ENCODE results near the gene SYP.
"Not testable (repeated sequence)": the region's sequence is repeated elsewhere in the genome, so short reads cannot be mapped to it uniquely, and the experiment has no call there.

Gene SYP

DNA sequence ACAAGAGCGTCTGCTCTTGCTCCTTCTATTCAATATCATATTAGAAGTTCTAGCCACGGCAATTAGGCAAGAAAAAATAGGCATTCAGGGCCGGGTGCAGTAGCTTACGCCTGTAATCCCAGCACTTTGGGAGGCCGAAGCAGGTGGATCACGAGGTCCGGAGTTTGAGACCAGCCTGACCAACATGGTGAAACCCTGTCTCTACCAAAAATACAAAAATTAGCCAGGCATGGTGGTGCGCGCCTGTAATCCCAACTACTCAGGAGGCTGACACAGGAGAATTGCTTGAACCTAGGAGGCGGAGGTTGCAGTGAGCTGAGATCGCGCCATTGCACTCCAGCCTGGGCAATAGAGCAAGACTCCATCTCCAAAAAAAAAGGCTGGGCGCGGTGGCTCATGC, 50.7 kb downstream of the SYP start:
- H3K27ac Mint-ChIP-seq, H3K9me3 Mint-ChIP-seq, H3K36me3 Mint-ChIP-seq, H3K4me1 Mint-ChIP-seq, H3K27me3 Mint-ChIP-seq, H3K4me3 Mint-ChIP-seq: not testable (repeated sequence)

DNA sequence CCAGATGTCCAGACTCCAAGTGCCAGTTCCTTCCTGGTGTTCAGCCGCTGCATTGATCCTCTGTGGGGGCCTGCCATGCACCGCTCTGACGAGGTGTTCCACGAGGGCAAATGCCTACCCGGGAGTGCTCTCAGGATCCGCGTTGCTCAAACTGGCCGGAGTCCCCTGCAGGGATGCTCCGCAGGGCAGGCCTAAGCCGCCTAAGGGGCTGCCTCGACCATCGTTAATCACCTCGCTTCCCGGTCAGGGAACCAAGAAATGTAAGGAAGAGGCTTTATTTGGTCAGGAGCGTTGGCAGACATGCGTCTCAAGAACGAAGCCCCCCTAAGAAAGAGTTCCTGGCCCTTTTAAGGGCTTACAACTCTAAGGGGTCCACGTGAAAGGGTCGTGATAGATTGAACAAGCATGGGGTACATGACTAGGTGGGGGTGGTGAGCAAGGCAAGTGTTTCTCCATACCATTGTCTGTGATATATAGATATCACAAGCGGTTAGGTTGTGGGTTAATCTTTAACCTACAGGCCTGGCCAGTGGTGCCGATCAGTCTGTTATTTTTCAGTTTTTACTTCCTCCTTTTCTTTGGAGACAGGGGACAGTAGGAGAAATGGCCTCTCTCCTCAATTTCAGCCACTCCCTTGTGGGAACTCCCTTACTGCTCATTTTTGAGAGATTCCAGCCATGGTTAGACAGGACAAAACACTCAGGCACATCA, 51.4 kb downstream of the SYP start:
- not testable (repeated sequence) for H3K36me3 Mint-ChIP-seq, H3K27me3 Mint-ChIP-seq, H3K27ac Mint-ChIP-seq, H3K4me3 Mint-ChIP-seq, H3K9me3 Mint-ChIP-seq, H3K4me1 Mint-ChIP-seq

GRCh38 chrX:49147936-49148335, 52.1 kb downstream of the SYP start:
- H3K9me3 Mint-ChIP-seq, result no peaks in the 10 kb centered on the region
- H3K4me1 Mint-ChIP-seq, result peaks cover 3% of the 10 kb centered on the region
- no peaks in the 10 kb centered on the region for H3K27me3 Mint-ChIP-seq
- H3K4me3 Mint-ChIP-seq, result no peak overlapping the region
- H3K36me3 Mint-ChIP-seq, result peaks cover 1% of the 10 kb centered on the region
- H3K27ac Mint-ChIP-seq, result no peak overlapping the region

- H3K9me3 Mint-ChIP-seq, result no peaks in the 10 kb centered on the region
- no peak overlapping the region for H3K27ac Mint-ChIP-seq
- H3K4me1 Mint-ChIP-seq, result peaks cover 3% of the 10 kb centered on the region
- no peaks in the 10 kb centered on the region for H3K27me3 Mint-ChIP-seq
- H3K36me3 Mint-ChIP-seq, result peaks cover 1% of the 10 kb centered on the region
- no peak overlapping the region for H3K4me3 Mint-ChIP-seq
Observed at GRCh38 chrX:49147282-49147681, 52.7 kb downstream of the SYP start.

- H3K9me3 Mint-ChIP-seq, H3K36me3 Mint-ChIP-seq, H3K4me1 Mint-ChIP-seq, H3K27me3 Mint-ChIP-seq, H3K27ac Mint-ChIP-seq, H3K4me3 Mint-ChIP-seq: not testable (repeated sequence)
Observed at GRCh38 chrX:49143154-49143553, 56.8 kb downstream of the SYP start.

DNA sequence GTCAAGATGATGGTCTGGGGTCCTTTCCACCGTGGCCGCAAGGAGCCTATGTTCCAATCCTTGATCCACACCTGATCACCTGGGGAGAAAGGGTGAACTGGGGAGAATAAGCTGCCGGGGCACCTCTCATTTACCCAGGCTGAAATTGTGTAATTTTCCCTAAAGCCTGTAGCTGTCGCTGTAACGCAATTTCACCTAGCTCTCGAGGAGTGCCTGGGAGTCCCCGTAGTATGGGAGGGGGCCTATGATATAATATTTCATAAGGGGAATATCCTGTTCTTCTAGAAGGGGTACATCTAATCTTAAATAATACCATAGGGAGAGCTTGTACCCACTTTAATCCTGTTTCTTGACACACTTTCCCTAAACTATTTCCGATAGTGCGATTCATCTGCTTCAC, 57.7 kb downstream of the SYP start:
- H3K27ac Mint-ChIP-seq, H3K36me3 Mint-ChIP-seq, H3K4me3 Mint-ChIP-seq, H3K9me3 Mint-ChIP-seq, H3K4me1 Mint-ChIP-seq, H3K27me3 Mint-ChIP-seq: not testable (repeated sequence)

GRCh38 chrX:49139713-49140112, 60.3 kb downstream of the SYP start:
- no peaks in the 10 kb centered on the region for H3K4me1 Mint-ChIP-seq
- H3K27me3 Mint-ChIP-seq, result no peaks in the 10 kb centered on the region
- H3K27ac Mint-ChIP-seq, result no peak overlapping the region
- H3K9me3 Mint-ChIP-seq, result no peaks in the 10 kb centered on the region
- no peaks in the 10 kb centered on the region for H3K36me3 Mint-ChIP-seq
- H3K4me3 Mint-ChIP-seq, result no peak overlapping the region

All from activated naive CD4-positive, alpha-beta T cell treated with anti-CD3 and anti-CD28 coated beads, Interleukin-2, amount 50 U/mL, for 24 hours (primary cell).